ENCODE measurements around the gene PLXNB2.

Gene PLXNB2

DNA sequence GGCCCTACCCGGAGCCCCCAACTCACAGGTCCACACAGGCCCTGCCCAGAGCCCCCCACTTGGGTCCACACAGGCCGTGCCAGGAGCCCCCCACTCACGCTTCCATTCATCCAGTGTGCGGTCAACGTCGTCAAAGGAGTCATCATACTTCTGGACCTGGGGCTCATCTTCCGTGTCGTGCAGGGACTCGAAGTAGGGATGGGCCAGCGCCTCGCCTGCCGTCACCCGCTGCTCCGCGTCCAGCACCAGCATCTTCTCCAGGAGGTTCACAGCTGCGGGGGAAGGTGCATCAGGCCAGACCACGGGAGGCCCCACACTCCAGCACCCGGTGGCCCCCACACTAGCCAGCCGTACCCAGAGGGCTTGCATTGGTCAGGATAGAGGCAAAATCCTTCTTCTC lies 52.3 kb downstream of the PLXNB2 start:
- Histone ChIP-seq H3K4me1 (ENCODE audit: control insufficient read depth, insufficient read depth, low read length, unreplicated experiment) (peaks cover 2% of the 10 kb centered on the region), H3K4me3 (ENCODE audit: low read depth, low read length) (no peak overlapping the region), H3K36me3 (ENCODE audit: insufficient read depth, low read length) (no peaks in the 10 kb centered on the region), H3K79me2 (ENCODE audit: control insufficient read depth, insufficient read depth, low read length, unreplicated experiment) (peaks cover 9% of the 10 kb centered on the region), H2AFZ (ENCODE audit: low read length, unreplicated experiment) (no peak overlapping the region), H3K27me3 (ENCODE audit: insufficient read depth, low read length) (no peaks in the 10 kb centered on the region), H3K27ac (ENCODE audit: low read depth, low read length) (no peak overlapping the region)

- Histone ChIP-seq H3K4me3 (ENCODE audit: low read depth, low read length) (no peak overlapping the region), H3K4me1 (ENCODE audit: control insufficient read depth, insufficient read depth, low read length, unreplicated experiment) (peaks cover 5% of the 10 kb centered on the region), H3K79me2 (ENCODE audit: control insufficient read depth, insufficient read depth, low read length, unreplicated experiment) (peaks cover 7% of the 10 kb centered on the region), H3K27ac (ENCODE audit: low read depth, low read length) (no peak overlapping the region), H2AFZ (ENCODE audit: low read length, unreplicated experiment) (no peak overlapping the region), H3K36me3 (ENCODE audit: insufficient read depth, low read length) (no peaks in the 10 kb centered on the region), H3K27me3 (ENCODE audit: insufficient read depth, low read length) (no peaks in the 10 kb centered on the region)
Measured at GRCh38 chr22:50253941-50254340, 53.5 kb downstream of the PLXNB2 start.

- Histone ChIP-seq H3K4me3 (ENCODE audit: low read depth, low read length) (no peak overlapping the region), H3K27ac (ENCODE audit: low read depth, low read length) (no peak overlapping the region), H3K36me3 (ENCODE audit: insufficient read depth, low read length) (no peaks in the 10 kb centered on the region), H2AFZ (ENCODE audit: low read length, unreplicated experiment) (no peak overlapping the region), H3K4me1 (ENCODE audit: control insufficient read depth, insufficient read depth, low read length, unreplicated experiment) (peaks cover 5% of the 10 kb centered on the region), H3K27me3 (ENCODE audit: insufficient read depth, low read length) (no peaks in the 10 kb centered on the region), H3K79me2 (ENCODE audit: control insufficient read depth, insufficient read depth, low read length, unreplicated experiment) (peaks cover 4% of the 10 kb centered on the region)
Measured at GRCh38 chr22:50253046-50253915, 54.2 kb downstream of the PLXNB2 start.

DNA sequence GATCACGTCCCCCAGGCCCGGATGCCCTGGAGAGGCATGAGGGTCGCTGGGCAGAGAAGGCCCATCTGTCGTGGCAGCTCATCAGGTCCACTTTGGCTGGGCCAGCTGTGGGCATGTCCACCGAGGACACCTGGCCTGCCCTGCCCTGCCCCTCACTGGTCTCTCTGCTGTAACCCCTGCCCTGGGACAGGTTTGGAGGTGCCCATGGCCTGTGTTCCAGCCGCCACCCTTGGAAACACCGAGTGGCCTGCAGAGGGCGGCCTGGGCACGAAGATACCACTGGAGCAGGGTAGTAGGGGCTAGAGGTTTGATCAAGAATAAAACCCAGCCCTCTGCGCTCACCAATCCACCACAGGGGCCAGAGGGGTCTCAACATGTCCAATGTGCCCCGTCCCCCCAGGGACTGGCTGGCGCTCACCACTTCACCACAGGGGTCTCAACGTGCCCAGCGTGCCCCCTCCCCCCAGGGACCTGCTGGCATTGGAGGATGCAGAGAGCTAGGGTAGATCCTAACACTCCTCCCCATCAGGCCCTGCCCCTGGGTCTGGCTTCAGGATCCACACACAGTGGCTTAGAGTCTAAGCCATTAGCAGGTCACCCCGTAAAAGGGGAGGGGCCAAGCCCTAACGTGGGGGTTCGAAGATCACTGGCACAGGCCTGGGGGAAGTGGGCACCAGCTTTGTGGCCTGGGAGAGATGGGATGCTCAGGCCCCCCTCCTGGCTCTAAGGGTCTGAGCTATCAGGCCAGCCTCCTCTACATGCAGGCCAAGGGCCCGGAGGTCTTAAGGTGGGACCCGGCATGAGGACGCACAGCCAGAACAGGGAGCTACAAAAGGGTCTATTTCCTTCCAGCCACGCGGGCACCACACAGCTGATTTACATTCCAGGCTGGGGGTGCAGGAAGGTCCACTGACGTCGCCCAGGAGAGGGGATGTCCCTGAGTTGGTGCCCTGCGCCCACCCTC lies 55.1 kb downstream of the PLXNB2 start:
- no peaks in the 10 kb centered on the region for H3K36me3 ChIP-seq (ENCODE audit: insufficient read depth, low read length)
- no peaks in the 10 kb centered on the region for H3K27me3 ChIP-seq (ENCODE audit: insufficient read depth, low read length)
- H3K4me1 ChIP-seq (ENCODE audit: control insufficient read depth, insufficient read depth, low read length, unreplicated experiment): peaks cover 5% of the 10 kb centered on the region
- no peak overlapping the region for H2AFZ ChIP-seq (ENCODE audit: low read length, unreplicated experiment)
- no peak overlapping the region for H3K4me3 ChIP-seq (ENCODE audit: low read depth, low read length)
- peaks cover 4% of the 10 kb centered on the region for H3K79me2 ChIP-seq (ENCODE audit: control insufficient read depth, insufficient read depth, low read length, unreplicated experiment)
- H3K27ac ChIP-seq (ENCODE audit: low read depth, low read length): no peak overlapping the region

DNA sequence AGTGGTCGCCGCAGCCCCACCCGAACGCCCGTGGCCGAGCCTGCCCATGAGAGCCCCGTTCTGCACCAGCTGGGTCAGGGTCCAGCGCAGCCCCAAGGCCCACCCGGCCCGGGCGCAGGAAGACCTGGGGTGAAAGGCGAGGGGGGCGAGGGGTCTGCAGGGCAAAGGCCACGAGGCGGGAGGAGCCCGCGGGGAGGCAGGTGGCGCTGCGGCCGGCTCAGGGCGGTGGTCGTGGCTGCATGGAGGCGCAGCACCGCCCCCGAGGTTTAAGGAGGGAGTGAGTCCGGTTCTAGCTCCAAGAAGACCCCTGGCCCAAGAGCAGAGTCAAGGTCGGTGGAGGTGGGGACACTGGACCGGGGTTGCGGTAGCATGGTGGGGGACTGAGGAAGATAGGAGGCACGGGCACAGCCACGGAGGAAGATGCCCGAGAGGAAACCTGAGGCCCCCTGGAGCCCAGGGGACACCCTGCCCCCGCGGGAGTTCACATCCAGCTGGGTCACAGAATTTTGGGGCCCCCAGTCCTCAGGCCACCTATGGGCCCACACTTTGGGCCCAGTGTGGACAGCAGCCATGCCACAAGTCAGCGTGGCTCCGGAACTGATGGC lies 55.9 kb downstream of the PLXNB2 start:
- no peak overlapping the region for H3K27ac ChIP-seq (ENCODE audit: low read depth, low read length)
- H3K27me3 ChIP-seq (ENCODE audit: insufficient read depth, low read length): no peaks in the 10 kb centered on the region
- peaks cover 5% of the 10 kb centered on the region for H3K4me1 ChIP-seq (ENCODE audit: control insufficient read depth, insufficient read depth, low read length, unreplicated experiment)
- H2AFZ ChIP-seq (ENCODE audit: low read length, unreplicated experiment): no peak overlapping the region
- H3K36me3 ChIP-seq (ENCODE audit: insufficient read depth, low read length): no peaks in the 10 kb centered on the region
- peaks cover 4% of the 10 kb centered on the region for H3K79me2 ChIP-seq (ENCODE audit: control insufficient read depth, insufficient read depth, low read length, unreplicated experiment)
- peak overlapping the region; percentile 87 for H3K4me3 ChIP-seq (ENCODE audit: low read depth, low read length)

GRCh38 chr22:50250555-50251476 lies 56.6 kb downstream of the PLXNB2 start, which contains the start of gene HDAC10:
Gene HDAC10, minus strand, starts transcription at chr22:50251265. Its CDS starts 233 bp downstream, at chr22:50251032.
- peak within 1 kb of the TSS; percentile 29; the same call in 1 of the 2 replicates for H3K27ac ChIP-seq (ENCODE audit: low read depth, low read length)
- H3K79me2 ChIP-seq (ENCODE audit: control insufficient read depth, insufficient read depth, low read length, unreplicated experiment): peaks cover 4% of the 10 kb centered on the region
- no peak within 1 kb of the TSS for H2AFZ ChIP-seq (ENCODE audit: low read length, unreplicated experiment)
- no peaks in the 10 kb centered on the region for H3K27me3 ChIP-seq (ENCODE audit: insufficient read depth, low read length)
- peaks cover 5% of the 10 kb centered on the region for H3K4me1 ChIP-seq (ENCODE audit: control insufficient read depth, insufficient read depth, low read length, unreplicated experiment)
- peak within 1 kb of the TSS; percentile 87 for H3K4me3 ChIP-seq (ENCODE audit: low read depth, low read length)
- H3K36me3 ChIP-seq (ENCODE audit: insufficient read depth, low read length): no peaks in the 10 kb centered on the region

GRCh38 chr22:50250249-50250554 lies 57.2 kb downstream of the PLXNB2 start:
- no peaks in the 10 kb centered on the region for H3K36me3 ChIP-seq (ENCODE audit: insufficient read depth, low read length)
- H3K27me3 ChIP-seq (ENCODE audit: insufficient read depth, low read length): no peaks in the 10 kb centered on the region
- peak overlapping the region; percentile 87 for H3K4me3 ChIP-seq (ENCODE audit: low read depth, low read length)
- no peak overlapping the region for H2AFZ ChIP-seq (ENCODE audit: low read length, unreplicated experiment)
- peaks cover 4% of the 10 kb centered on the region for H3K79me2 ChIP-seq (ENCODE audit: control insufficient read depth, insufficient read depth, low read length, unreplicated experiment)
- H3K27ac ChIP-seq (ENCODE audit: low read depth, low read length): no peak overlapping the region
- H3K4me1 ChIP-seq (ENCODE audit: control insufficient read depth, insufficient read depth, low read length, unreplicated experiment): peaks cover 5% of the 10 kb centered on the region

GRCh38 chr22:50249341-50250248 lies 57.9 kb downstream of the PLXNB2 start:
- Histone ChIP-seq H3K36me3 (ENCODE audit: insufficient read depth, low read length) (no peaks in the 10 kb centered on the region), H3K27ac (ENCODE audit: low read depth, low read length) (no peak overlapping the region)

More at GRCh38 chr22:50249341-50250248, 57.9 kb downstream of the PLXNB2 start:
- peaks cover 5% of the 10 kb centered on the region for H3K4me1 ChIP-seq (ENCODE audit: control insufficient read depth, insufficient read depth, low read length, unreplicated experiment)
- peak overlapping the region; percentile 87 for H3K4me3 ChIP-seq (ENCODE audit: low read depth, low read length)
- H2AFZ ChIP-seq (ENCODE audit: low read length, unreplicated experiment): no peak overlapping the region
- H3K27me3 ChIP-seq (ENCODE audit: insufficient read depth, low read length): no peaks in the 10 kb centered on the region
- H3K79me2 ChIP-seq (ENCODE audit: control insufficient read depth, insufficient read depth, low read length, unreplicated experiment): peaks cover 6% of the 10 kb centered on the region

Measured in ACC112 (cell line).